PC-3 (cell line): ENCODE results near the gene PTOV1. TPM values are rescaled to one million over a fixed set of nuclear protein-coding genes. Genes with fewer than 3 reads are reported as not detected.

ENCODE experiments used
- ATAC-seq: fragments of 200-7000 bp; cut with Tn5 transposase; 2 replicates; pipeline ENCODE4 v1.9.1; 2020; ENCODE audit warnings: mild to moderate bottlenecking, moderate library complexity
- BruUV-seq: library from RNA; stranded (reverse); fragments of 400-500 nt; replicated peaks from 2 replicates; lab custom pipeline; 2021; lab: Mats Ljungman, UMichigan
- CTCF ChIA-PET: fragments of 300-600 bp; sonication (Branson Sonifier 250); formaldehyde crosslinking; loops from one replicate; lab custom pipeline; 2022; ENCODE audit warnings: antibody characterized with exemption; lab: Charles Lee
- POLR2A ChIA-PET: fragments of 300-600 bp; sonication (Branson Sonifier 250); formaldehyde crosslinking; loops from one replicate; lab custom pipeline; 2022; ENCODE audit warnings: antibody characterized with exemption; ENCODE audit not compliant: unreplicated experiment; lab: Charles Lee
- DNase-seq: peaks from one replicate; pipeline ENCODE4 v3.0.0-alpha.2; 2015
- H2AFZ ChIP-seq: fragments of 300-600 bp; sonication (generic); 2 replicates; pipeline ENCODE4 v1.6.0; 2016; ENCODE audit warnings: antibody characterized with exemption, low read length
- H3F3A ChIP-seq: fragments of 300-600 bp; sonication (generic); one replicate; pipeline ENCODE4 v1.6.0; 2017; ENCODE audit warnings: antibody characterized with exemption, low read length, control low read depth, mild to moderate bottlenecking; ENCODE audit not compliant: unreplicated experiment
- H3K27ac ChIP-seq: fragments of 300-600 bp; sonication (generic); 2 replicates; pipeline ENCODE4 v1.5.1; 2016; ENCODE audit warnings: mild to moderate bottlenecking, low read length
- H3K27me3 ChIP-seq: fragments of 300-600 bp; sonication (generic); 2 replicates; pipeline ENCODE4 v1.6.1; 2016; ENCODE audit warnings: low read length, mixed read lengths
- H3K36me3 ChIP-seq: fragments of 300-600 bp; sonication (generic); 2 replicates; pipeline ENCODE4 v1.6.1; 2016; ENCODE audit warnings: low read depth, mixed run types, low read length, mixed read lengths
- H3K4me1 ChIP-seq: fragments of 300-600 bp; sonication (generic); 2 replicates; pipeline ENCODE4 v1.5.1; 2016; ENCODE audit warnings: low read length; ENCODE audit not compliant: insufficient read depth
- H3K4me2 ChIP-seq: fragments of 300-600 bp; sonication (generic); 2 replicates; pipeline ENCODE4 v1.6.0; 2016; ENCODE audit warnings: low read length
- H3K4me3 ChIP-seq: fragments of 300-600 bp; sonication (generic); 2 replicates; pipeline ENCODE4 v1.5.1; 2016; ENCODE audit warnings: mild to moderate bottlenecking, low read length, mixed read lengths
- H3K79me2 ChIP-seq: fragments of 300-600 bp; sonication (generic); 2 replicates; pipeline ENCODE4 v1.6.1; 2017; ENCODE audit warnings: low read length, mixed read lengths
- H3K9ac ChIP-seq: fragments of 300-600 bp; sonication (generic); 2 replicates; pipeline ENCODE4 v1.6.0; 2016; ENCODE audit warnings: mild to moderate bottlenecking, low read length
- H3K9me2 ChIP-seq: fragments of 300-600 bp; sonication (generic); replicated peaks from 2 replicates; pipeline ENCODE4 v1.6.1; 2016; ENCODE audit warnings: mixed run types, low read length, mixed read lengths
- H3K9me3 ChIP-seq: fragments of 300-600 bp; sonication (generic); 2 replicates; pipeline ENCODE4 v1.6.1; 2016; ENCODE audit warnings: low read length, mixed read lengths
- H4K20me1 ChIP-seq: fragments of 300-600 bp; sonication (generic); 2 replicates; pipeline ENCODE4 v1.6.1; 2016; ENCODE audit warnings: low read length, mixed read lengths
- CTCF ChIP-seq: fragments of 300-600 bp; sonication (generic); conservative IDR thresholded peaks from 2 replicates; pipeline ENCODE4 v1.5.1; 2017; ENCODE audit warnings: antibody characterized with exemption, low read depth, mild to moderate bottlenecking, low read length
- EZH2 ChIP-seq: fragments of 300-600 bp; sonication (generic); IDR thresholded peaks from one replicate; pipeline ENCODE4 v1.6.1; 2017; ENCODE audit warnings: antibody characterized with exemption, mild to moderate bottlenecking, low read length; ENCODE audit not compliant: unreplicated experiment
- EZH2phosphoT487 ChIP-seq: fragments of 300-600 bp; sonication (generic); IDR thresholded peaks from 2 replicates; pipeline ENCODE4 v1.6.1; 2018; ENCODE audit warnings: mild to moderate bottlenecking, antibody characterized with exemption, low read length, borderline replicate concordance
- intact Hi-C: fragments of 100-400 bp; cut with micrococcal nuclease; formaldehyde crosslinking; loops from 2 replicates; pipeline ENCODE4 v1.9.0; 2023
- total RNA-seq: library from RNA; depleted of rRNA; stranded (reverse); fragments of >200 nt; gene quantifications from 2 replicates; pipeline ENCODE4 v1.2.3, GENCODE V29; 2014

Gene PTOV1
- total RNA-seq, 1 experiment from 2014 or later, result 148 TPM

- Histone ChIP-seq H4K20me1 (no peaks in the 10 kb centered on the region), H3K9ac (no peak overlapping the region), H3K4me3 (peak overlapping the region; percentile 77; the same call in 1 of the 2 replicates), H3K27ac (no peak overlapping the region), H3K9me2 (no peaks in the 10 kb centered on the region), H3K27me3 (no peaks in the 10 kb centered on the region), H3K36me3 (peaks cover 3% of the 10 kb centered on the region), H2AFZ (peak overlapping the region; percentile 96), H3K4me1 (peaks cover 23% of the 10 kb centered on the region), H3F3A (peaks cover 13% of the 10 kb centered on the region), H3K9me3 (no peaks in the 10 kb centered on the region), H3K79me2 (no peaks in the 10 kb centered on the region), H3K4me2 (peak overlapping the region; percentile 91)
- DNase-seq, result no peak
- ChIA-PET CTCF (interaction anchor here (0.8 kb wide), 1 partner anchor 9 kb away, joined by 7 read pairs; no protein-coding TSS in a partner anchor), POLR2A (no interaction called here)
- TF ChIP-seq EZH2phosphoT487, result no peak
- TF ChIP-seq EZH2, result no peak
- no peak for TF ChIP-seq CTCF
- no TSS peak for BruUV-seq
- intact Hi-C loops, result loop anchor here (5.0 kb wide), 2 partner anchors 118 to 133 kb away; partner anchors contain the start of genes CPT1C and PRMT1
- no peak for ATAC-seq
Observed at GRCh38 chr19:49809941-49810389, 41.0 kb upstream of the PTOV1 start.

GRCh38 chr19:49811328-49811727, 39.6 kb upstream of the PTOV1 start:
- Histone ChIP-seq H3K9ac (no peak overlapping the region), H3K4me2 (no peak overlapping the region), H4K20me1 (no peaks in the 10 kb centered on the region), H3F3A (peaks cover 11% of the 10 kb centered on the region), H3K4me3 (no peak overlapping the region), H3K27me3 (no peaks in the 10 kb centered on the region), H3K27ac (no peak overlapping the region), H3K4me1 (peaks cover 23% of the 10 kb centered on the region), H3K9me2 (no peaks in the 10 kb centered on the region), H3K9me3 (no peaks in the 10 kb centered on the region), H3K79me2 (no peaks in the 10 kb centered on the region), H2AFZ (no peak overlapping the region), H3K36me3 (no peaks in the 10 kb centered on the region)
- intact Hi-C loops, result no loop called here
- ChIA-PET POLR2A (no interaction called here), CTCF (no interaction called here)
- BruUV-seq, result no TSS peak
- ATAC-seq (no peak), DNase-seq (peak; percentile 30)
- no peak for TF ChIP-seq EZH2phosphoT487
- TF ChIP-seq EZH2, result no peak
- TF ChIP-seq CTCF, result no peak

GRCh38 chr19:49812452-49812996, 38.4 kb upstream of the PTOV1 start:
- Histone ChIP-seq H3K4me1 (peaks cover 28% of the 10 kb centered on the region), H3K27ac (peak overlapping the region; percentile 51; the same call in 1 of the 2 replicates), H3K36me3 (no peaks in the 10 kb centered on the region), H3K4me3 (peak overlapping the region; percentile 68), H3K9me2 (no peaks in the 10 kb centered on the region), H3F3A (peaks cover 9% of the 10 kb centered on the region), H4K20me1 (no peaks in the 10 kb centered on the region), H2AFZ (peak overlapping the region; percentile 92), H3K9ac (peak overlapping the region; percentile 57), H3K9me3 (no peaks in the 10 kb centered on the region), H3K4me2 (peak overlapping the region; percentile 76), H3K79me2 (no peaks in the 10 kb centered on the region), H3K27me3 (no peaks in the 10 kb centered on the region)
- intact Hi-C loops, result no loop called here
- POLR2A ChIA-PET, result no interaction called here
- ATAC-seq (no peak), DNase-seq (no peak)
- no TSS peak for BruUV-seq
- CTCF ChIA-PET, result no interaction called here
- TF ChIP-seq EZH2phosphoT487 (no peak), CTCF (no peak)
